ENCODE data around the gene LRRC26. TPM values are rescaled to one million over a fixed set of nuclear protein-coding genes. Genes with fewer than 3 reads are reported as not detected.

Gene LRRC26
- total RNA-seq, 1 donor from 2014 or later = not detected

DNA sequence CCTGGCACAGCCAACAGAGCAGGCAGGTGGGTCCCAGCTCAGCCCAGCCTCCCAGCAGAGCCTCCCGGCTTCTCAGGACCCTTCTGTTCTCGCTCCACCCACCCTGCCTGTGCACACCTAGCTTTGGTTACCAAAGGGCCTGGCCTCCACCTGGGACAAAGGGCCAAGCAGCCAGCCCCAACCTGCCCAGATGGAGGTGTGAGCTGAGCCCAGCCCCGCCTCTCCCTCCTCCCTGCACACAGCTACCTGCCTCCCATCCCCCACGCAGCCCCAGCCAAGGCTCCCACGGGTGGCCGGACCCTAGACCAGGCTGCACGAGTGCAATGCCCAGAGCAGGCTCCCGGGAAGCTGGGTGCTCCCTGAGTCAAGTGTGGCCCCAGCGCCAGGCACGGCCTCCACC is 25.1 kb upstream of the LRRC26 start:
- no peak for DNase-seq (ENCODE audit: low spot score in 2 of 2, unreplicated experiment in 2 of 2)
- H3K27ac Mint-ChIP-seq = no peak overlapping the region
- no peaks in the 10 kb centered on the region for H3K27me3 Mint-ChIP-seq (ENCODE audit: low read depth)
- TF ChIP-seq, protein P1, sequence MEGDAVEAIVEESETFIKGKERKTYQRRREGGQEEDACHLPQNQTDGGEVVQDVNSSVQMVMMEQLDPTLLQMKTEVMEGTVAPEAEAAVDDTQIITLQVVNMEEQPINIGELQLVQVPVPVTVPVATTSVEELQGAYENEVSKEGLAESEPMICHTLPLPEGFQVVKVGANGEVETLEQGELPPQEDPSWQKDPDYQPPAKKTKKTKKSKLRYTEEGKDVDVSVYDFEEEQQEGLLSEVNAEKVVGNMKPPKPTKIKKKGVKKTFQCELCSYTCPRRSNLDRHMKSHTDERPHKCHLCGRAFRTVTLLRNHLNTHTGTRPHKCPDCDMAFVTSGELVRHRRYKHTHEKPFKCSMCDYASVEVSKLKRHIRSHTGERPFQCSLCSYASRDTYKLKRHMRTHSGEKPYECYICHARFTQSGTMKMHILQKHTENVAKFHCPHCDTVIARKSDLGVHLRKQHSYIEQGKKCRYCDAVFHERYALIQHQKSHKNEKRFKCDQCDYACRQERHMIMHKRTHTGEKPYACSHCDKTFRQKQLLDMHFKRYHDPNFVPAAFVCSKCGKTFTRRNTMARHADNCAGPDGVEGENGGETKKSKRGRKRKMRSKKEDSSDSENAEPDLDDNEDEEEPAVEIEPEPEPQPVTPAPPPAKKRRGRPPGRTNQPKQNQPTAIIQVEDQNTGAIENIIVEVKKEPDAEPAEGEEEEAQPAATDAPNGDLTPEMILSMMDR (IDR thresholded peaks at IDR 0.05; ENCODE audit: unreplicated experiment) = no peak
- peaks cover 1% of the 10 kb centered on the region for H3K36me3 Mint-ChIP-seq
- no peaks in the 10 kb centered on the region for H3K9me3 Mint-ChIP-seq
- H3K4me3 Mint-ChIP-seq = no peak overlapping the region
- H3K4me1 Mint-ChIP-seq = peaks cover 24% of the 10 kb centered on the region

DNA sequence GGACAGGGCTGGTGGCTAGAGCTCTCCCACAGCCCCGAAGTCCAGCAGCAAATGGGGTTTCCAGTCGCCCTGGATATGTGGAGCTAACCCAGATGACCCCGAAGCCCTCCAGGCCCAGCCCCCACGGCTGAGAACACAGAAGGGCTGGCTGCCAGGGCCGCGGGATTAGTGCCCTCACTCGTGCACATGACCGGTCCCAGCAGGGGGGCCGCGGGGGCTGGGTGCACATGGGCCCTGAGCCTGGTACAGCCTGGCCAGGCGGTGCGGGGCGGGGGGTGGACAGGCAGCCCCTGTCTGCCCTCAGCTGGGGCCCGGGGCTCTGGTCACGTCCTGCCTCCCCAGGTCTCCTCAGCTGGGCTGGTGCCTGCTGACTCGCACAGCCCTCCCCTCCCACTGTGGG is 24.5 kb upstream of the LRRC26 start:
- no peak for DNase-seq (ENCODE audit: low spot score in 2 of 2, unreplicated experiment in 2 of 2)
- Mint-ChIP-seq H3K4me3 (no peak overlapping the region), H3K4me1 (peaks cover 25% of the 10 kb centered on the region), H3K36me3 (peaks cover 1% of the 10 kb centered on the region), H3K27ac (no peak overlapping the region), H3K9me3 (no peaks in the 10 kb centered on the region), H3K27me3 (ENCODE audit: low read depth) (no peaks in the 10 kb centered on the region)
- TF ChIP-seq, protein P1 (IDR thresholded peaks at IDR 0.05; ENCODE audit: unreplicated experiment) = no peak

DNA sequence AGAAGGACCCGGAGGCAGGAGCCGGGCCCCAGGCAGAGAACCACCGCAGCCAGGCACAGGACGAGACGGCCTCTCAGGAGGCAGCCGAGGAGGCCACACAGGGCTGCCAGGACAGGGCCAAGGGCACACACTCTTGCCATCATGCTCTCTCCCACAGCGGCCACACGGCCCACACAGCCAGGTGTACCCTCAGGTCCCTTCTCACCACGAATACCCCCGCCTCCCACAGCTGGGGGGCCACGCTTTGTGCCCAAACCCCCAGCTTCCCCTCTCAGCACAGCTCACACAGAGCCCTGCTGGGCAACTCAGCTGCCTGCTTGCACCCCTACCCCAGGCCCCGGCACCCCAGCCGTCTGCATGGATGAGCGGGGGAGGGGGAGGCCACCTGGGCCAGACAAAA is 23.9 kb upstream of the LRRC26 start:
- Mint-ChIP-seq H3K4me3 (no peak overlapping the region), H3K27me3 (ENCODE audit: low read depth) (no peaks in the 10 kb centered on the region), H3K4me1 (peaks cover 27% of the 10 kb centered on the region), H3K36me3 (peaks cover 3% of the 10 kb centered on the region), H3K27ac (no peak overlapping the region), H3K9me3 (no peaks in the 10 kb centered on the region)
- TF ChIP-seq, protein P1 (IDR thresholded peaks at IDR 0.05; ENCODE audit: unreplicated experiment) = no peak
- DNase-seq (ENCODE audit: low spot score in 2 of 2, unreplicated experiment in 2 of 2) = no peak

DNA sequence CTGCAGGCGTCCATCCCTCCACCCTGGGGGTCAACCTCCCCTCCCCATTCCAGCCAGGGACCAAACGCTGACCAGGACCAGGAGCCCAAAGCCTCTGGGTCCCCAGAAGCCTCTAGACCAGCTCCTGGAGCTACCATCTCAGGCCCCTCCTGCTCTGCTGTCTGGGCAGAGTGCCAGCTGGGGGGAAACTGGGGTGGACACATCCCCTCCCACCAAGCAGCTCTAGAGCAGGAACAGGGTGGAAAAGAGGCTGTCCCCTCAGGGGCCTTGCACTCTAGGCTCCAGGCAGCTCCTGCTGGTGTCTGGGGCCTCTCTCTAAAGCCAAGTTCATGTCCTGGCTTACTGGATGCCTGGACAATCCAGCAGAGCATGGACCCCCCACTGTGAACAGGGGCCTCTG is 23.0 kb upstream of the LRRC26 start:
- DNase-seq (ENCODE audit: low spot score in 2 of 2, unreplicated experiment in 2 of 2) = no peak

DNA sequence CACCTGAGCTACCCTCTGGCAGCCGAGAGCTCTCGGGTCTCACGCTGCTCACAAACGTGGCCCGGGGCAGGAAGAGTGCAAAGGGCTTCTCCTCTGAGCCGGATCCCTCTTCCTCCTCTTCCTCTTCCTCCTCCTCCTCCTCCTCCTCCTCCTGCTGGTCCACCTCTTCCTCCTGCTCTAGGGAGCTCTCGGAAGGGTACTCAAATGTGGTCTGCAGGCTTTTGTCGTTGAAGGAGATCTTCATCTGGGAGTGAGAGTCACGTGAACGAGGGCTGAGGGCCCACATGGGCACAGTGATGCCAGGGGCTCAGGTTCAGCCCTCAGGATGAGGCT is 22.6 kb upstream of the LRRC26 start:
- DNase-seq (ENCODE audit: low spot score in 2 of 2, unreplicated experiment in 2 of 2) = no peak
- Mint-ChIP-seq H3K4me1 (peaks cover 27% of the 10 kb centered on the region), H3K27ac (no peak overlapping the region), H3K9me3 (no peaks in the 10 kb centered on the region), H3K4me3 (no peak overlapping the region), H3K36me3 (peaks cover 3% of the 10 kb centered on the region), H3K27me3 (ENCODE audit: low read depth) (no peaks in the 10 kb centered on the region)
- TF ChIP-seq, protein P1 (IDR thresholded peaks at IDR 0.05; ENCODE audit: unreplicated experiment) = no peak

More for the DNA sequence above, 23.0 kb upstream of the LRRC26 start:
- Mint-ChIP-seq H3K9me3 (no peaks in the 10 kb centered on the region), H3K27me3 (ENCODE audit: low read depth) (no peaks in the 10 kb centered on the region), H3K4me3 (no peak overlapping the region), H3K4me1 (peaks cover 23% of the 10 kb centered on the region), H3K36me3 (peaks cover 3% of the 10 kb centered on the region), H3K27ac (no peak overlapping the region)
- TF ChIP-seq, protein P1 (IDR thresholded peaks at IDR 0.05; ENCODE audit: unreplicated experiment) = no peak
